Measurements from ENCODE around the gene NKD2.

The NKD2 gene

GRCh38 chr5:1032011-1032410 is 23.4 kb downstream of the NKD2 start:
- DNase-seq, result no peak

GRCh38 chr5:1032551-1033027 is 24.0 kb downstream of the NKD2 start:
- no peak for DNase-seq

- no peak for DNase-seq
Measured at GRCh38 chr5:1033178-1033577, 24.6 kb downstream of the NKD2 start.

- no peak for DNase-seq
Measured at GRCh38 chr5:1033606-1034420, 25.2 kb downstream of the NKD2 start.

GRCh38 chr5:1034421-1034905 is 25.9 kb downstream of the NKD2 start:
- DNase-seq, result no peak

- DNase-seq, result no peak
Measured at GRCh38 chr5:1034986-1035385, 26.4 kb downstream of the NKD2 start.

GRCh38 chr5:1035421-1036405 is 27.1 kb downstream of the NKD2 start:
- no peak for DNase-seq

GRCh38 chr5:1036504-1037122 is 28.0 kb downstream of the NKD2 start:
- no peak for DNase-seq

GRCh38 chr5:1037123-1037670 is 28.6 kb downstream of the NKD2 start:
- DNase-seq, result no peak

- DNase-seq, result no peak
Measured at GRCh38 chr5:1037671-1038416, 29.2 kb downstream of the NKD2 start.

GRCh38 chr5:1038417-1039209 is 30.0 kb downstream of the NKD2 start:
- no peak for DNase-seq

- no peak for DNase-seq
Measured at GRCh38 chr5:1039210-1039548, 30.6 kb downstream of the NKD2 start.

GRCh38 chr5:1039706-1040260 is 31.2 kb downstream of the NKD2 start:
- no peak for DNase-seq

- DNase-seq, result no peak
Measured at GRCh38 chr5:1040571-1040970, 32.0 kb downstream of the NKD2 start.

GRCh38 chr5:1041225-1042143 is 32.9 kb downstream of the NKD2 start:
- peak; percentile 25 for DNase-seq

GRCh38 chr5:1042626-1043025 is 34.0 kb downstream of the NKD2 start:
- DNase-seq, result no peak

- no peak for DNase-seq
Measured at GRCh38 chr5:1043327-1043726, 34.7 kb downstream of the NKD2 start.

- no peak for DNase-seq
Measured at GRCh38 chr5:1044117-1044516, 35.5 kb downstream of the NKD2 start.

GRCh38 chr5:1045960-1046560 is 37.5 kb downstream of the NKD2 start:
- no peak for DNase-seq

All from kidney glomerular epithelial cell (primary cell).